G401 (cell line): ENCODE measurements around the gene MCHR1. TPM values are rescaled to one million over a fixed set of nuclear protein-coding genes. Genes with fewer than 3 reads are reported as not detected.

Source experiments
- total RNA-seq: library from RNA; depleted of rRNA; stranded (reverse); fragments of >200 nt; shearing (Covaris generic); gene quantifications from 2 replicates; pipeline ENCODE4 v1.2.3, GENCODE V29; 2014; rRNA removed

MCHR1 gene
- total RNA-seq, 1 experiment from 2014 or later, result 0.34 TPM

Other genes with a start within 250 kb of the MCHR1 start
- 11.0 and 14.6 TPM in 2 replicates for gene MRTFA, start 42.8 kb upstream of the MCHR1 start, total RNA-seq
- 47.6 and 67.7 TPM in 2 replicates for gene SLC25A17, start 139.9 kb downstream of the MCHR1 start, total RNA-seq
- 213 and 354 TPM in 2 replicates for gene ST13, start 177.2 kb downstream of the MCHR1 start, total RNA-seq
- gene XPNPEP3, start 177.7 kb downstream of the MCHR1 start, total RNA-seq, result 8.7 and 9.2 TPM in 2 replicates
- not detected in 2 replicates for gene DNAJB7, start 182.6 kb downstream of the MCHR1 start, total RNA-seq